ENCODE data around the gene LPCAT2. TPM values are rescaled to one million over a fixed set of nuclear protein-coding genes. Genes with fewer than 3 reads are reported as not detected.

Gene LPCAT2
- total and polyA plus RNA-seq, 7 experiments from 2014 or later = 0.03 to 16.9 (median 1.5) TPM

DNA sequence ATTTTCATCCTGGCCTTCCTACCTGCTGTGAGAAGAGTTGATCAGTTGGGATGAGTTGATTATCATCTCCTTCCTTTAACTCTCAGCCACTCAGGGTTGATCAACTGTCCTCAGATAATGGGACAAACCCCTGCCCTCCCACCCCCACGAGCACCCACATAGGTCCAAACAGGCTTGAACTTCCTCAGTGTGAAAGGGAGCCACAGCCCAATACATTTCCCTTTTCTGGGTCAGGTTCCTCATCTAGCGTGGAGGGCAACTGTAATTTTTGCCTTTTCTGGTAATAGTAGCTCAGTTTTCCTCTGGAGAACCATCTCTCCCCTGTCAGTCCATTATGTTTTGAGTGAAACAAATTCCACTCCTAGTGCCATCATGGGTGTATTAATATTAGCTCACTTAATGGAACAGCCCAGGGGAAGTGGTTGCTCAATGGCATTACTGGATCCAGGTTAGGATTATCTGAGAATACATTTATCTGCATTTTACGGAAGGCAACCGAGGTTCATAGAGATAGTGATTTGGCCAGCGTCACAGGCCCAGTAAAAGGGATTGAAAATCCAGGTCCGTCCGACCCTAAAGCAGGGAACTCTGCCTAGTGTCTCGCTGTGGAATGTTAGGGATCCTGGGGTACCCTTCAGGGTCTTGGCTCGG is 476 bp upstream of the LPCAT2 start:
- no peak for DNase-seq
- ChIA-PET POLR2A (no interaction called here), CTCF (no interaction called here)
- Mint-ChIP-seq H3K36me3 (peaks cover 0 to 11% (median 4%) of the 10 kb centered on the region in 5 donors), H3K27me3 (peaks cover 41 to 69% (median 53%) of the 10 kb centered on the region in 5 donors), H3K27ac (peak overlapping the region in 1 of 9 donors; percentile 38), H3K4me1 (peaks cover 5 to 14% (median 9%) of the 10 kb centered on the region in 7 donors), H3K4me3 (peak overlapping the region in 8 of 10 donors; percentile 55 to 87 (median 70)), H3K9me3 (peaks cover 4 to 25% (median 11%) of the 10 kb centered on the region in 11 donors)
- peak; percentile 45 for ATAC-seq
- intact Hi-C loops (cut with micrococcal nuclease) = loop anchor here in 1 of 2 donors (5.0 to 10.0 kb wide), 2 partner anchors 41 to 686 kb away; partner anchors contain the start of gene GNAO1
- Histone ChIP-seq H3K4me1 (ENCODE audit: control insufficient read depth in 2 of 2, insufficient read depth in 2 of 2, low read length in 2 of 2) (no peaks in the 10 kb centered on the region), H3K27ac (ENCODE audit: low read depth, low read length) (no peak overlapping the region), H3K27me3 (ENCODE audit: control insufficient read depth in 2 of 2, insufficient read depth in 2 of 2, low read length in 2 of 2) (peaks cover 0 to 5% of the 10 kb centered on the region in 2 donors), H3K9me3 (ENCODE audit: control insufficient read depth in 2 of 3, low read length in 3 of 3) (peaks cover 0 to 7% (median 0%) of the 10 kb centered on the region in 3 experiments), H3K36me3 (ENCODE audit: control insufficient read depth in 2 of 3, insufficient read depth in 3 of 3, low read length in 3 of 3) (no peaks in the 10 kb centered on the region), H3K4me3 (ENCODE audit: low read length) (no peak overlapping the region)

DNA sequence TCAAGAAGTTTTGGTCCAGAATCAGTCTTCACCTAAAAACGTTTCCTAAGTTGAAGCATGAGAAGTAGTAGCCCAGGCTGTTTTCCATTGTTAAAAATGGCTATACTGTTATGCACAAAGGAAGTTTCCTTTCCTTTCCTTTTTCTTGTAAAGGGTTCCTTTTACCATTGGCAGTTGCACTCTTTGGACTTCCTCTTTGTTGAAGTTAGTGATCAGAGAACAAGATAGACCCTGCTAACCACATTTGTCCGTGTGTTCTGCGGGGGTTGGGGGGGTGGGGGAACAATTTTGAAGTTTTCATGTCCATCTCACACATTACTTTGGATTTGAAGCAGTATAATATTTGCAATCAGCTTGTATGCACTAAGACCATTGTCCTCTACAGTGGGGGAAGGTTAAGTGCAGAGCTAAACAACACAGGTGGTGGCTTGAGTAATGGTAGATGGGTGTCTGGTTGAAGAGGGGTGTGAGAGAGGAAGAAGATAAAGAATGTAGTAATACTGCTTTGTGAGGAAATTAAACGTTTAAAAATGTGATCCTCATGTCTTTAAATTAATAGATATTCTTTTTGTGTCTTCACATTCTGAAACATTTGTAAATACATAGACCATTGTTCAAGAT is 1.4 kb downstream of the LPCAT2 start:
- peak overlapping the region in 5 of 10 donors; percentile 55 to 87 (median 63) for H3K4me3 Mint-ChIP-seq
- ATAC-seq = peak; percentile 33

DNA sequence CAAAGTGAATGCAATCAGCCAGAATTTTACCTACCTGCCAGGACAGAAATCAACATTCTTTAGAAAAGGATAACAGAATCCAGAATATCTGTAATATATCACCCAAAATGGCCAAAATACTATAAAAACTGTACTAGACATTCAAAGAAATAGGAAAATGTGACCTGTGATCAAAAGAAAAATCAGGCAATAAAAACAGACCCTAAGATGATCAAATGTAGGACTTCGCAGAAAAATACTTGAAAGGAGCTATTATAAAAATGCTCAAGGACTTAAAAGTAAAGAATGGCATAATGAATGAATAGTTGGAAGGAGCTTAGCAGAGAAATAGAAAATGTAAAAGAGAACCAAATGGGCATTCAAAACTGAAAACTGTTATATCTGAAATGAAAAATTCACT is 4.1 kb downstream of the LPCAT2 start:
- ChIA-PET POLR2A (no interaction called here), CTCF (no interaction called here)
- H3K9me3 Mint-ChIP-seq = peaks cover 4 to 26% (median 11%) of the 10 kb centered on the region in 11 donors
- Histone ChIP-seq H3K36me3 (ENCODE audit: control insufficient read depth in 2 of 3, insufficient read depth in 3 of 3, low read length in 3 of 3) (no peaks in the 10 kb centered on the region), H3K27ac (ENCODE audit: low read depth, low read length) (no peak overlapping the region), H3K4me1 (ENCODE audit: control insufficient read depth in 2 of 2, insufficient read depth in 2 of 2, low read length in 2 of 2) (no peaks in the 10 kb centered on the region), H3K27me3 (ENCODE audit: control insufficient read depth in 2 of 2, insufficient read depth in 2 of 2, low read length in 2 of 2) (peaks cover 0 to 5% of the 10 kb centered on the region in 2 donors), H3K4me3 (ENCODE audit: low read length) (no peak overlapping the region), H3K9me3 (ENCODE audit: control insufficient read depth in 2 of 3, low read length in 3 of 3) (peaks cover 0 to 7% (median 0%) of the 10 kb centered on the region in 3 experiments)
- H3K27me3 Mint-ChIP-seq = peaks cover 32 to 60% (median 43%) of the 10 kb centered on the region in 5 donors
- peaks cover 5 to 14% (median 9%) of the 10 kb centered on the region in 7 donors for H3K4me1 Mint-ChIP-seq
- no peak overlapping the region for H3K27ac Mint-ChIP-seq
- DNase-seq (no peak), ATAC-seq (no peak)
- intact Hi-C loops (cut with micrococcal nuclease) = no loop called here
- no peak overlapping the region for H3K4me3 Mint-ChIP-seq
- H3K36me3 Mint-ChIP-seq = peaks cover 0 to 11% (median 4%) of the 10 kb centered on the region in 5 donors

More for the DNA sequence above, 1.4 kb downstream of the LPCAT2 start:
- Histone ChIP-seq H3K9me3 (ENCODE audit: control insufficient read depth in 2 of 3, low read length in 3 of 3) (peaks cover 0 to 7% (median 0%) of the 10 kb centered on the region in 3 experiments), H3K4me1 (ENCODE audit: control insufficient read depth in 2 of 2, insufficient read depth in 2 of 2, low read length in 2 of 2) (no peaks in the 10 kb centered on the region), H3K27ac (ENCODE audit: low read depth, low read length) (no peak overlapping the region), H3K27me3 (ENCODE audit: control insufficient read depth in 2 of 2, insufficient read depth in 2 of 2, low read length in 2 of 2) (peaks cover 0 to 5% of the 10 kb centered on the region in 2 donors), H3K4me3 (ENCODE audit: low read length) (no peak overlapping the region), H3K36me3 (ENCODE audit: control insufficient read depth in 2 of 3, insufficient read depth in 3 of 3, low read length in 3 of 3) (no peaks in the 10 kb centered on the region)
- Mint-ChIP-seq H3K27ac (no peak overlapping the region), H3K9me3 (peaks cover 4 to 26% (median 11%) of the 10 kb centered on the region in 11 donors), H3K27me3 (peaks cover 41 to 72% (median 53%) of the 10 kb centered on the region in 5 donors), H3K36me3 (peaks cover 0 to 11% (median 4%) of the 10 kb centered on the region in 5 donors), H3K4me1 (peaks cover 5 to 14% (median 9%) of the 10 kb centered on the region in 7 donors)
- ChIA-PET CTCF (no interaction called here), POLR2A (no interaction called here)
- no peak for DNase-seq
- intact Hi-C loops (cut with micrococcal nuclease) = no loop called here

DNA sequence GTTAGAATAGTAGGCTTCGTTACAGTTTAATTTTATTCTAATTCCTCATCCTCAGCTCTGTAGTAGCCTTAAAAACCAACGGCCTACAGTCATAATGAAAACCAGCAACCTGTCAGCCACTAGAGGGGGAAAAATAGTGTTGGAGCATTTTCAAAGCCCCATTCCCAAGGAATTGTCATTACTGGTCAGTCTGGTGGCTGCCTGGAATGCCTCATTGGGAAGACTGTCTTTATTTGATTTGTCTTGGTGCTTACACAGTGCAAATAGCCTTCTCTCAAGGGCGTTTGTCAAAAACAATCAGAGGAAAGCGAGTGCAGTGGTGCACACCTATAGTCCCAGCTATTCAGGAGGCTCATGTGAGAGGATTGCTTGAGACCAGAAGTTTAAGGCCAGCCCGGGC is 4.7 kb downstream of the LPCAT2 start:
- Histone ChIP-seq H3K27ac (ENCODE audit: low read depth, low read length) (no peak overlapping the region), H3K36me3 (ENCODE audit: control insufficient read depth in 2 of 3, insufficient read depth in 3 of 3, low read length in 3 of 3) (no peaks in the 10 kb centered on the region), H3K4me1 (ENCODE audit: control insufficient read depth in 2 of 2, insufficient read depth in 2 of 2, low read length in 2 of 2) (no peaks in the 10 kb centered on the region), H3K27me3 (ENCODE audit: control insufficient read depth in 2 of 2, insufficient read depth in 2 of 2, low read length in 2 of 2) (peaks cover 0 to 5% of the 10 kb centered on the region in 2 donors), H3K4me3 (ENCODE audit: low read length) (no peak overlapping the region), H3K9me3 (ENCODE audit: control insufficient read depth in 2 of 3, low read length in 3 of 3) (peaks cover 0 to 7% (median 0%) of the 10 kb centered on the region in 3 experiments)
- no peak for DNase-seq
- H3K9me3 Mint-ChIP-seq = peaks cover 5 to 26% (median 11%) of the 10 kb centered on the region in 11 donors
- H3K4me1 Mint-ChIP-seq = peaks cover 2 to 12% (median 8%) of the 10 kb centered on the region in 7 donors
- POLR2A ChIA-PET = no interaction called here
- CTCF ChIA-PET = no interaction called here
- peaks cover 0 to 11% (median 4%) of the 10 kb centered on the region in 5 donors for H3K36me3 Mint-ChIP-seq
- H3K27me3 Mint-ChIP-seq = peaks cover 28 to 56% (median 41%) of the 10 kb centered on the region in 5 donors
- peak overlapping the region in 1 of 10 donors; percentile 5 for H3K4me3 Mint-ChIP-seq
- H3K27ac Mint-ChIP-seq = no peak overlapping the region
- ATAC-seq = no peak
- intact Hi-C loops (cut with micrococcal nuclease) = no loop called here

DNA sequence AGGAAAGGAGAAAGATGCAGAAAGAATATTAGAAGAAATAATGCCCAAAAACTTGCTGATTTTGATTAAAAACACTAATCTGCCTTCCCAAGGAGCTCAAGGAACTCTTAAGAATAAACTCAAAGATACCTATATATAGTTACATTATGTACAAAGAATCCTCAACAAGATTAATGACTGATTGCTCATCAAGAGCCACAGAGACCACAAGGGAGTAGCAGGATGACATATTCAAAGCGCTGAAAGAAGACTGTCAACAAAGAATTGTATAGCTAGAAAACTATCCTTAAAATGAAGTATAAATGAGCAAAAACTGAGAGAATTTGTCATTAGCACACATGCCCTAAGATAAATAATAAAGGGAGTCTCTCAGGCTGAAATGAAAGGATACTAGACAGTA is 6.2 kb downstream of the LPCAT2 start:
- ChIA-PET CTCF (no interaction called here), POLR2A (no interaction called here)
- ATAC-seq (no peak), DNase-seq (no peak)
- no peaks in the 10 kb centered on the region for H3K36me3 ChIP-seq (ENCODE audit: control insufficient read depth in 2 of 3, insufficient read depth in 3 of 3, low read length in 3 of 3)
- intact Hi-C loops (cut with micrococcal nuclease) = no loop called here
- no peak overlapping the region for H3K4me3 Mint-ChIP-seq
- H3K9me3 Mint-ChIP-seq = peaks cover 4 to 21% (median 15%) of the 10 kb centered on the region in 11 donors
- no peak overlapping the region for H3K27ac Mint-ChIP-seq
- H3K4me1 Mint-ChIP-seq = peaks cover 0 to under 1% (median 0%) of the 10 kb centered on the region in 7 donors
- H3K36me3 Mint-ChIP-seq = peaks cover 0 to 11% (median 0%) of the 10 kb centered on the region in 5 donors
- H3K27me3 Mint-ChIP-seq = peaks cover 15 to 47% (median 29%) of the 10 kb centered on the region in 5 donors
- peaks cover 0 to 7% (median 0%) of the 10 kb centered on the region in 3 experiments for H3K9me3 ChIP-seq (ENCODE audit: control insufficient read depth in 2 of 3, low read length in 3 of 3)
- H3K27me3 ChIP-seq (ENCODE audit: control insufficient read depth in 2 of 2, insufficient read depth in 2 of 2, low read length in 2 of 2) = no peaks in the 10 kb centered on the region
- no peaks in the 10 kb centered on the region for H3K4me1 ChIP-seq (ENCODE audit: control insufficient read depth in 2 of 2, insufficient read depth in 2 of 2, low read length in 2 of 2)
- H3K27ac ChIP-seq (ENCODE audit: low read depth, low read length) = no peak overlapping the region
- H3K4me3 ChIP-seq (ENCODE audit: low read length) = no peak overlapping the region

DNA sequence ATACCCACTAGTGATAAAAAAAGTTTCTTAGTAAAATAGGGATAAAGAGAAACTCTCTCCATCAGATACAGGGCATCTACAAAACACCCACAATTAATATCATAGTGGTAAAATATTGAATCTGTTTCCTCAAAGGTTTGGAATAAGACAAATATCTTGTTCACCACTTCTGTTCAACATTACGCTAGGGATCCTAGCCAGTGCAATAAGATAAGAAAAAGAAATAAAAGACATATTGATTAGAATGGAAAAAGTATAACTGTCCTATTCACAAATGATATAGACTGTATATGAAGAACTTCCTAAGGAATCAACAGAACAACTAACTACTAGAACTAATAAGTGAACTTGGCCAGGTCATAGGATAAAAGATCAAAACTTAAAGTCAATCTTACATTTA is 12.9 kb downstream of the LPCAT2 start:
- ATAC-seq = no peak
- no peak overlapping the region for H3K27ac ChIP-seq (ENCODE audit: low read depth, low read length)
- H3K27me3 ChIP-seq (ENCODE audit: control insufficient read depth in 2 of 2, insufficient read depth in 2 of 2, low read length in 2 of 2) = no peaks in the 10 kb centered on the region
- H3K36me3 ChIP-seq (ENCODE audit: control insufficient read depth in 2 of 3, insufficient read depth in 3 of 3, low read length in 3 of 3) = no peaks in the 10 kb centered on the region
- intact Hi-C loops (cut with micrococcal nuclease) = no loop called here
- H3K4me1 ChIP-seq (ENCODE audit: control insufficient read depth in 2 of 2, insufficient read depth in 2 of 2, low read length in 2 of 2) = no peaks in the 10 kb centered on the region
- POLR2A ChIA-PET = no interaction called here
- Mint-ChIP-seq H3K27me3 (peaks cover 0 to 7% (median 3%) of the 10 kb centered on the region in 5 donors), H3K4me1 (peaks cover 0 to 3% (median 0%) of the 10 kb centered on the region in 7 donors), H3K9me3 (peaks cover 0 to 18% (median 7%) of the 10 kb centered on the region in 11 donors), H3K4me3 (no peak overlapping the region), H3K36me3 (no peaks in the 10 kb centered on the region), H3K27ac (no peak overlapping the region)
- H3K4me3 ChIP-seq (ENCODE audit: low read length) = no peak overlapping the region
- no peak for DNase-seq
- no peaks in the 10 kb centered on the region for H3K9me3 ChIP-seq (ENCODE audit: control insufficient read depth in 2 of 3, low read length in 3 of 3)
- CTCF ChIA-PET = no interaction called here

Data from naive thymus-derived CD4-positive, alpha-beta T cell (primary cell).